Measurements from ENCODE around the gene ZHX3.

Gene ZHX3

GRCh38 chr20:41300383-41300782 is 17.1 kb downstream of the ZHX3 start:
- ATAC-seq: no peak
- Mint-ChIP-seq H3K36me3 (no peaks in the 10 kb centered on the region), H3K4me3 (no peak overlapping the region), H3K27ac (no peak overlapping the region), H3K9me3 (no peaks in the 10 kb centered on the region), H3K4me1 (no peaks in the 10 kb centered on the region)
- DNase-seq (ENCODE audit: low spot score in 2 of 2): no peak

- Mint-ChIP-seq H3K4me3 (no peak overlapping the region), H3K9me3 (no peaks in the 10 kb centered on the region), H3K4me1 (no peaks in the 10 kb centered on the region), H3K36me3 (no peaks in the 10 kb centered on the region), H3K27ac (no peak overlapping the region)
- ATAC-seq (no peak), DNase-seq (ENCODE audit: low spot score in 2 of 2) (no peak)
These were observed 17.6 kb downstream of the ZHX3 start for GRCh38 chr20:41299899-41300298.

GRCh38 chr20:41293269-41294037 is 24.1 kb downstream of the ZHX3 start:
- H3K4me3 Mint-ChIP-seq: no peak overlapping the region
- H3K27ac Mint-ChIP-seq: no peak overlapping the region
- no peaks in the 10 kb centered on the region for H3K4me1 Mint-ChIP-seq
- H3K36me3 Mint-ChIP-seq: no peaks in the 10 kb centered on the region
- no peak for ATAC-seq
- DNase-seq (ENCODE audit: low spot score in 2 of 2): no peak
- no peaks in the 10 kb centered on the region for H3K9me3 Mint-ChIP-seq

GRCh38 chr20:41290804-41291389 is 26.6 kb downstream of the ZHX3 start:
- Mint-ChIP-seq H3K9me3 (peaks cover 10% of the 10 kb centered on the region), H3K36me3 (no peaks in the 10 kb centered on the region), H3K27ac (no peak overlapping the region), H3K4me1 (no peaks in the 10 kb centered on the region), H3K4me3 (no peak overlapping the region)
- DNase-seq (ENCODE audit: low spot score in 2 of 2): no peak
- no peak for ATAC-seq

- Mint-ChIP-seq H3K36me3 (no peaks in the 10 kb centered on the region), H3K4me3 (no peak overlapping the region), H3K9me3 (peaks cover 10% of the 10 kb centered on the region), H3K27ac (no peak overlapping the region), H3K4me1 (no peaks in the 10 kb centered on the region)
- ATAC-seq (peak; percentile 64), DNase-seq (ENCODE audit: low spot score in 2 of 2) (no peak)
These were observed 30.2 kb downstream of the ZHX3 start for GRCh38 chr20:41287327-41287726.

GRCh38 chr20:41286240-41286851 is 31.2 kb downstream of the ZHX3 start:
- Mint-ChIP-seq H3K4me1 (no peaks in the 10 kb centered on the region), H3K36me3 (no peaks in the 10 kb centered on the region), H3K4me3 (no peak overlapping the region), H3K27ac (no peak overlapping the region), H3K9me3 (peaks cover 10% of the 10 kb centered on the region)
- no peak for ATAC-seq
- no peak for DNase-seq (ENCODE audit: low spot score in 2 of 2)

- DNase-seq (ENCODE audit: low spot score in 2 of 2): no peak
- Mint-ChIP-seq H3K27ac (no peak overlapping the region), H3K4me3 (no peak overlapping the region), H3K36me3 (no peaks in the 10 kb centered on the region), H3K9me3 (no peaks in the 10 kb centered on the region), H3K4me1 (no peaks in the 10 kb centered on the region)
- ATAC-seq: no peak
These were observed 37.8 kb downstream of the ZHX3 start for GRCh38 chr20:41279546-41280225.

GRCh38 chr20:41278936-41279335 is 38.6 kb downstream of the ZHX3 start:
- H3K4me3 Mint-ChIP-seq: no peak overlapping the region
- no peaks in the 10 kb centered on the region for H3K36me3 Mint-ChIP-seq
- no peak for ATAC-seq
- no peak for DNase-seq (ENCODE audit: low spot score in 2 of 2)
- H3K4me1 Mint-ChIP-seq: no peaks in the 10 kb centered on the region
- H3K27ac Mint-ChIP-seq: no peak overlapping the region
- H3K9me3 Mint-ChIP-seq: no peaks in the 10 kb centered on the region

GRCh38 chr20:41277049-41277448 is 40.5 kb downstream of the ZHX3 start:
- Mint-ChIP-seq H3K4me1 (no peaks in the 10 kb centered on the region), H3K4me3 (no peak overlapping the region), H3K36me3 (no peaks in the 10 kb centered on the region), H3K27ac (no peak overlapping the region), H3K9me3 (no peaks in the 10 kb centered on the region)
- ATAC-seq (no peak), DNase-seq (ENCODE audit: low spot score in 2 of 2) (no peak)

GRCh38 chr20:41276317-41276751 is 41.2 kb downstream of the ZHX3 start:
- Mint-ChIP-seq H3K4me1 (no peaks in the 10 kb centered on the region), H3K36me3 (no peaks in the 10 kb centered on the region), H3K27ac (no peak overlapping the region), H3K9me3 (no peaks in the 10 kb centered on the region), H3K4me3 (no peak overlapping the region)
- DNase-seq (ENCODE audit: low spot score in 2 of 2) (no peak), ATAC-seq (no peak)

- ATAC-seq (no peak), DNase-seq (ENCODE audit: low spot score in 2 of 2) (no peak)
- no peaks in the 10 kb centered on the region for H3K9me3 Mint-ChIP-seq
- no peak overlapping the region for H3K4me3 Mint-ChIP-seq
- no peaks in the 10 kb centered on the region for H3K36me3 Mint-ChIP-seq
- no peak overlapping the region for H3K27ac Mint-ChIP-seq
- no peaks in the 10 kb centered on the region for H3K4me1 Mint-ChIP-seq
These were observed 42.2 kb downstream of the ZHX3 start for GRCh38 chr20:41275301-41275731.

- Mint-ChIP-seq H3K36me3 (no peaks in the 10 kb centered on the region), H3K4me3 (no peak overlapping the region), H3K27ac (no peak overlapping the region), H3K9me3 (no peaks in the 10 kb centered on the region), H3K4me1 (no peaks in the 10 kb centered on the region)
- DNase-seq (ENCODE audit: low spot score in 2 of 2) (no peak), ATAC-seq (no peak)
These were observed 43.4 kb downstream of the ZHX3 start for GRCh38 chr20:41274152-41274551.

GRCh38 chr20:41273445-41273844 is 44.1 kb downstream of the ZHX3 start:
- H3K4me3 Mint-ChIP-seq: no peak overlapping the region
- no peak overlapping the region for H3K27ac Mint-ChIP-seq
- no peak for DNase-seq (ENCODE audit: low spot score in 2 of 2)
- no peaks in the 10 kb centered on the region for H3K36me3 Mint-ChIP-seq
- no peaks in the 10 kb centered on the region for H3K4me1 Mint-ChIP-seq
- no peaks in the 10 kb centered on the region for H3K9me3 Mint-ChIP-seq
- no peak for ATAC-seq

GRCh38 chr20:41272339-41272738 is 45.2 kb downstream of the ZHX3 start:
- no peak for DNase-seq (ENCODE audit: low spot score in 2 of 2)
- Mint-ChIP-seq H3K9me3 (no peaks in the 10 kb centered on the region), H3K4me1 (no peaks in the 10 kb centered on the region), H3K36me3 (no peaks in the 10 kb centered on the region), H3K4me3 (no peak overlapping the region), H3K27ac (no peak overlapping the region)
- ATAC-seq: no peak

GRCh38 chr20:41268917-41269652 is 48.4 kb downstream of the ZHX3 start:
- DNase-seq (ENCODE audit: low spot score in 2 of 2) (no peak), ATAC-seq (no peak)
- no peaks in the 10 kb centered on the region for H3K36me3 Mint-ChIP-seq
- H3K27ac Mint-ChIP-seq: no peak overlapping the region
- no peaks in the 10 kb centered on the region for H3K4me1 Mint-ChIP-seq
- no peak overlapping the region for H3K4me3 Mint-ChIP-seq
- H3K9me3 Mint-ChIP-seq: no peaks in the 10 kb centered on the region
